ENCODE results near the gene MT1G. TPM values are rescaled to one million over a fixed set of nuclear protein-coding genes. Genes with fewer than 3 reads are reported as not detected.

MT1G gene
- total and polyA plus RNA-seq, 9 of the 15 experiments (the other 6 are each of a cell fraction or from before 2014, with no cell fraction given), result 0.28 to 1.7 (median 0.69) TPM; not detected in 4

DNA sequence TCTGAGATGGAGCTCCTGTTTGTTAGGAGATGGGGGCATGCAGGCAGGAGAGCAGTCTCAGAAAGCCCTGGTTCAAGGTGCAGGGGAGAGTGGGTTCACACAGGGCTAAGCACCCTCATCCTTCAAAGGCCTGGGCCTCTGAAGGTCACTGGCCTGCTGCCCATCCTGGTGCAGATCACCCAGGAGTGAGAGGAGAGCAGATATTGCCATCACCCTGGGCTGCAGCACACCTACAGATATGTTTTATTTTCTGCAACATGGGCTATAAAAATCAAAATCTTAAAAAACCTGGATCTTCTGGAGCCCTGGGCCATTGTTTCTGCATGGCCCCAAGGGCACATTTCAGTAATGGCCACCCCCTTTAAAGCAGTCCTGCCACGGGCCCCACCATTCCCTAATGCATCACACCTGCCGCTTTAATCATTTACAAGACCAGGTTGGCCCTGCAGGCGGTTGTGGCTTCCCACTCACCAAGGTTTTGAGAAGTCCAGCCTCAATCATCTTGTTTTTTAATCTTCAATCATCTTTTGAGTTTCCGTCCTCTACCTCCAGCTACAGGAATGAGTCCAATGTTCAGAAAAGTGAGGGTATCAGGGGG, 41.7 kb upstream of the MT1G start (continued):
- TF ChIP-seq TFAM (CRISPR knock-in tag; conservative IDR thresholded peaks at IDR 0.05) (no peak), ZNF354B (CRISPR knock-in tag; IDR thresholded peaks at IDR 0.05) (no peak), IFI16 (CRISPR knock-in tag; IDR thresholded peaks at IDR 0.05) (no peak), TSC22D4 (tag; IDR thresholded peaks at IDR 0.05) (no peak), GATAD2B (IDR thresholded peaks at IDR 0.05; ENCODE audit: borderline replicate concordance) (no peak), CBX2 (IDR thresholded peaks at IDR 0.05; ENCODE audit: insufficient read depth, low read length, poor library complexity, severe bottlenecking) (no peak), CREB3 (tag; conservative IDR thresholded peaks at IDR 0.05; ENCODE audit: low read depth) (no peak), ETV5 (CRISPR knock-in tag; IDR thresholded peaks at IDR 0.05; ENCODE audit: low read depth) (no peak)
- TF ChIP-seq, protein P1, sequence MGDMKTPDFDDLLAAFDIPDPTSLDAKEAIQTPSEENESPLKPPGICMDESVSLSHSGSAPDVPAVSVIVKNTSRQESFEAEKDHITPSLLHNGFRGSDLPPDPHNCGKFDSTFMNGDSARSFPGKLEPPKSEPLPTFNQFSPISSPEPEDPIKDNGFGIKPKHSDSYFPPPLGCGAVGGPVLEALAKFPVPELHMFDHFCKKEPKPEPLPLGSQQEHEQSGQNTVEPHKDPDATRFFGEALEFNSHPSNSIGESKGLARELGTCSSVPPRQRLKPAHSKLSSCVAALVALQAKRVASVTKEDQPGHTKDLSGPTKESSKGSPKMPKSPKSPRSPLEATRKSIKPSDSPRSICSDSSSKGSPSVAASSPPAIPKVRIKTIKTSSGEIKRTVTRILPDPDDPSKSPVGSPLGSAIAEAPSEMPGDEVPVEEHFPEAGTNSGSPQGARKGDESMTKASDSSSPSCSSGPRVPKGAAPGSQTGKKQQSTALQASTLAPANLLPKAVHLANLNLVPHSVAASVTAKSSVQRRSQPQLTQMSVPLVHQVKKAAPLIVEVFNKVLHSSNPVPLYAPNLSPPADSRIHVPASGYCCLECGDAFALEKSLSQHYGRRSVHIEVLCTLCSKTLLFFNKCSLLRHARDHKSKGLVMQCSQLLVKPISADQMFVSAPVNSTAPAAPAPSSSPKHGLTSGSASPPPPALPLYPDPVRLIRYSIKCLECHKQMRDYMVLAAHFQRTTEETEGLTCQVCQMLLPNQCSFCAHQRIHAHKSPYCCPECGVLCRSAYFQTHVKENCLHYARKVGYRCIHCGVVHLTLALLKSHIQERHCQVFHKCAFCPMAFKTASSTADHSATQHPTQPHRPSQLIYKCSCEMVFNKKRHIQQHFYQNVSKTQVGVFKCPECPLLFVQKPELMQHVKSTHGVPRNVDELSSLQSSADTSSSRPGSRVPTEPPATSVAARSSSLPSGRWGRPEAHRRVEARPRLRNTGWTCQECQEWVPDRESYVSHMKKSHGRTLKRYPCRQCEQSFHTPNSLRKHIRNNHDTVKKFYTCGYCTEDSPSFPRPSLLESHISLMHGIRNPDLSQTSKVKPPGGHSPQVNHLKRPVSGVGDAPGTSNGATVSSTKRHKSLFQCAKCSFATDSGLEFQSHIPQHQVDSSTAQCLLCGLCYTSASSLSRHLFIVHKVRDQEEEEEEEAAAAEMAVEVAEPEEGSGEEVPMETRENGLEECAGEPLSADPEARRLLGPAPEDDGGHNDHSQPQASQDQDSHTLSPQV (IDR thresholded peaks at IDR 0.05), result no peak

Data from K562 (cell line).